SH-SY5Y (cell line): ENCODE data around the gene XKR3.

Source experiments
- GATA2 ChIP-seq: IDR thresholded peaks from 2 replicates; pipeline ENCODE4 v1.6.1; 2011; ENCODE audit warnings: mild to moderate bottlenecking, low read depth, low read length
- GATA3 ChIP-seq: IDR thresholded peaks from 2 replicates; pipeline ENCODE4 v1.6.1; 2011; ENCODE audit warnings: low read depth, mild to moderate bottlenecking, low read length, moderate library complexity

DNA sequence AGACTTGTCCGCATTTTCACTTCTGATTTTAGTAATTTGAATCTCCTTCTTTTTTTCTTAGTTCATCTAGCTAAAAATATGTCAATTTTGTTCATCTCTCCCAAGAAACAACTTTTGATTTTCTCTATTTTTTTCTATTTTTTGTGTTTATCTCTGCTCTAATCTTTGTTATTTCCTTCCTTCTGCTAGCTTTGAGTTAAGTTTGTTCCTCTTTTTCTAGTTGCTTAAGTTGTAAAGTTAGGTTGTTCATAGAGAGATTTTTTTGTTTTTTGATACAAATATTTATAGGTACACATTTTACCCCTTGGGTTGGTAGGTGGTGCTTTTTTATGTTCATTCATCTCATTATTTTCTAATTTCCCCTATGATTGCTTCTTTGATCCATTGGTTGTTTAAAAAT, 22.1 kb upstream of the XKR3 start:
- TF ChIP-seq GATA3 (no peak), GATA2 (no peak)
